Muscle layer of colon (tissue), 2 donors: ENCODE measurements around the gene NYAP1.

Experiments
- H3K27ac ChIP-seq: one replicate; pipeline ENCODE4 v1.7.0; 2013; ENCODE audit warnings: low read depth, mild to moderate bottlenecking, low read length, moderate library complexity
- H3K27me3 ChIP-seq, 2 donors: one replicate each; pipeline ENCODE4 v1.7.0; 2013; ENCODE audit warnings: low read length in 2 of 2, mild to moderate bottlenecking in 2 of 2; ENCODE audit not compliant: insufficient read depth in 2 of 2, control insufficient read depth in 1 of 2
- H3K36me3 ChIP-seq: one replicate; pipeline ENCODE4 v1.7.0; 2013; ENCODE audit warnings: mild to moderate bottlenecking, low read length; ENCODE audit not compliant: insufficient read depth
- H3K4me1 ChIP-seq: one replicate; pipeline ENCODE4 v1.7.0; 2013; ENCODE audit warnings: mild to moderate bottlenecking, low read length; ENCODE audit not compliant: insufficient read depth
- H3K4me3 ChIP-seq, 2 donors: one replicate each; pipeline ENCODE4 v1.7.0; 2013; ENCODE audit warnings: low read length in 2 of 2, low read depth in 1 of 2, mild to moderate bottlenecking in 1 of 2, moderate library complexity in 1 of 2
- H3K9ac ChIP-seq: one replicate; pipeline ENCODE4 v1.7.0; 2013; ENCODE audit warnings: low read length
- H3K9me3 ChIP-seq: one replicate; pipeline ENCODE4 v1.7.0; 2013; ENCODE audit warnings: mild to moderate bottlenecking, low read length
- donor health status: abdominal sarcoma.
- donor health status: Adenocarcinoma of cecum.

The NYAP1 gene

DNA sequence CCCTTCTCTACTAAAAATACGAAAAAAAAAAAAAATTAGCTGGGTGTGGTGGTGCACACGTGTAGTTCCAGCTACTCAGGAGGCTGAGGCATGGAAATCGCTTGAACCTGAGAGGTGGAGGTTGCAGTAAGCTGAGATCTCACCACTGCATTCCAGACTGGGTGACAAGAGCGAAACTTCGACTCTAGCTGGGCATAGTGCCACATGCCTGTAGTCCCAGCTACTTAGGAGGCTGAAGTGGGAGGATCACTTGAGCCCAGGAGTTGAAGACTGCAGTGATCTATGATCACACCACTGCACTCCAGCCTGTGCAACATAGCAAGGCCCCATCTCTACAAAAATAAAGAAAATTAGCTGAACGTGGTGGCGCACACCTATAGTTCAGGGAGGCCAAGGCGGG, 18.4 kb upstream of the NYAP1 start:
- Histone ChIP-seq H3K4me1 (peaks cover 21% of the 10 kb centered on the region), H3K27ac (peak overlapping the region; percentile 12), H3K9me3 (no peaks in the 10 kb centered on the region), H3K27me3 (no peaks in the 10 kb centered on the region), H3K4me3 (no peak overlapping the region), H3K9ac (no peak overlapping the region), H3K36me3 (peaks cover 7% of the 10 kb centered on the region)

DNA sequence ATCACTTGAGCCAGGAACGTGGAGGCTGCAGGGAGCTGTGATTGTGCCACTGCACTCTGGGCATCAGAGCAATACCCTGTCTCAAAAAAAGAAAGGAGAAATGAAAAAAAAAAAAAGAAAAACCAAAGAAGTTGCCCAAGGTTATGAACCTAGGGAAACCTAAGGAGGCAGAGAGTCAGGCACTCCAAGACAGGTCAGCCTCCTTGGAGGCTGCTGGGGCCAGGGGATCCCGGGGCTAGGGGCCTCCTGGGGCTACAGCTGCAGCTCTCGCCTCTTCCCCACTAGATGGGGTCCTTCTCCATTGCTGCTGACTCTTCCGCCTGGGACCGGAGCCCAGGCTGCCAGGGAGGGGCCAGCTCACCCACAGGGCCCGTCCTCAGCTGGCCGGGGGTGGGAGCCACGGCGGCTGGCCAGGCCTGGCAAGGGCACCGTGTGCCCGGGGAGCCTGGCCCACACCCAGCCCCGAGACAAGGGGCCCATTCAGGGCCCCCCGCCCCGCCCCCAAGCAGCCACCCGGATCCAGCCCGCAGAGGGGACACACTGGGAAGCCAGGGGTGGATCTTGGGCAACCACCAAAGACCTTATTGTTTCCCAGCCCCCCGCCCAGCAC, 17.9 kb upstream of the NYAP1 start:
- Histone ChIP-seq H3K27me3 (no peaks in the 10 kb centered on the region), H3K4me1 (peaks cover 21% of the 10 kb centered on the region), H3K9ac (no peak overlapping the region), H3K9me3 (no peaks in the 10 kb centered on the region), H3K36me3 (peaks cover 2% of the 10 kb centered on the region), H3K4me3 (no peak overlapping the region), H3K27ac (peak overlapping the region; percentile 12)

DNA sequence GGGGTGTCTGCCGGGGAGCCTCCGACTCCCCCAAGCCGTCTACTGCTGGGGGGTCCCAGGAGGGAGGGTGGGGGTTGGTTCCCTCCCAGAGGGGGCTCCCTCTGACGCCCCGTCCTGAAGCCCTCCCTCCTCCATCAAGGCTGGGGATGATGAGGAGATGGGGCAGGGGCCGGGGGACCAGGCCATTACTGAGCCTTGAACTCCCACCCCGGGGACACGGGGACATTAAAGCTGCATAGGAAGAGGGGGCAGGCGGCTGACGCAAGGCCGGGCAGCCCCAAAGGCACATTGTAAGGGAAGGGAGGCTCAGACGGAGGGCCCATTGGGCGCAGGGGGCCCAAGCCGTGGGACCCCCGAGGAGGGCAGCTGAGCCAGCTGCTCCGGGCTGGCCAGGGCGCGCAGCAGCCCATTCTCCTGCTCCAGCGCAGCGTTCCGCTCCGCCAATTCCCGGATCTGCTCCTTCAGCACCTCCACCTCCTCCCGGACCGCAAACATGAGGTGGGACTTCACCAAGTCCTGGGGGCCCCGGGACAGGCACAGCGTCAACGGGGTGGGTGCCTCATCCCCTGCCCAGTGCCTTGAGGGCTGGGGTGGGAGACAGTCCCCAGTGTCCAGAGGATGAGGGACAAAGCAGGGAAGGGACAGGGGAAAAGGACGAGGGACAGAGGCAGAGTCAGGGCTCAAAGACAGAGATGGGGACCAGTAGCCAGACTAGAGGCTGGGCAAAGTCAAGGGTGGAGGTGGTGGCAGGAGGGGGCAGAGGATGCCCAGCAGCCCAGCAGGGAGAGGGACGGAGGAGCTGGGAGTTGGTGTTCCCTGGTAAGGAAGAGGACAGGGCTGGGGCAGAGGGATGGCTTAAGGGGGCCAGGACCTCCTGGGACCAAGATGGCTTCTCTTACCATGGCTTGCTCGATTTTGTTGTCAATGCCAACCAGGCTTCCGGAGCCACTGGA, 16.8 kb upstream of the NYAP1 start:
- no peak overlapping the region for H3K9ac ChIP-seq
- H3K9me3 ChIP-seq: no peaks in the 10 kb centered on the region
- no peak overlapping the region for H3K4me3 ChIP-seq
- peak overlapping the region; percentile 44 for H3K27ac ChIP-seq
- peaks cover 21% of the 10 kb centered on the region for H3K4me1 ChIP-seq
- no peaks in the 10 kb centered on the region for H3K36me3 ChIP-seq
- H3K27me3 ChIP-seq: no peaks in the 10 kb centered on the region

DNA sequence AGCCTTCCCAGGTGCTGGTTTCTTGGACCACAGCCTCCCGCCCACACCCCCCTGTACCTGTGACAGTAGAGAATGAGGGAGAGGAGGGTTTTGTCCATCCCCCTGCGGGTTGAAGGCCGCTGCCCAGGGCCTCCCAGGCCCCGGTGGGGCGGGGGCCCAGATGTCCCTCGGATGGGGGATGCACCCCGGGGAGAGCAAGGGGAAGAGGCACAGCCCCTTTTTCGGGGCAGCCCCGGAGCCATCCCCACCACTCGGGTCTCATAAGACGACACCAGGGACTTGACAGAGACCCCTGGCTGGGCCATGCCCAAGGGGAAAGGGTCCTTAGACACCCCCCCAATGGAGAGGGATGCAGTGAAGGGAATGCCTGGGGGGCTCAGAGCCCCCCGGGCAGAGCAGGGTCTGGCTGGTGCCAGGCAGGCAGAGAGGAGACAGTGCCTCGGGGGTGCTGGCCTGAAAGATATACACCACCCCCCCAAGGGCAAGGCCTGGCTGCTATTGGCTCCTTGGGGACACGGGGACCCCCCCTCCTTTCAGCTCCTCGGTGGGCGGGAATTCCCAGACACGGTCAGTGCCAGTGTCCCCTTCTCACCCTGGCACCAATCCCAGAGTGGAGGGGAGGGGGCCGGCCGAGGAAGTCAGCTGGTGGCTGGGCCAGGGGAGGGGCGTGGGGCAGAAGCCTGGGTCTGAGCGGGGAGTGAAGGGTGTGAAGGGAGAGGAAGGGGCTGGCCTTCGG, 15.9 kb upstream of the NYAP1 start:
- Histone ChIP-seq H3K36me3 (no peaks in the 10 kb centered on the region), H3K27me3 (no peaks in the 10 kb centered on the region), H3K9ac (no peak overlapping the region), H3K27ac (no peak overlapping the region), H3K9me3 (no peaks in the 10 kb centered on the region), H3K4me3 (no peak overlapping the region), H3K4me1 (peaks cover 22% of the 10 kb centered on the region)

DNA sequence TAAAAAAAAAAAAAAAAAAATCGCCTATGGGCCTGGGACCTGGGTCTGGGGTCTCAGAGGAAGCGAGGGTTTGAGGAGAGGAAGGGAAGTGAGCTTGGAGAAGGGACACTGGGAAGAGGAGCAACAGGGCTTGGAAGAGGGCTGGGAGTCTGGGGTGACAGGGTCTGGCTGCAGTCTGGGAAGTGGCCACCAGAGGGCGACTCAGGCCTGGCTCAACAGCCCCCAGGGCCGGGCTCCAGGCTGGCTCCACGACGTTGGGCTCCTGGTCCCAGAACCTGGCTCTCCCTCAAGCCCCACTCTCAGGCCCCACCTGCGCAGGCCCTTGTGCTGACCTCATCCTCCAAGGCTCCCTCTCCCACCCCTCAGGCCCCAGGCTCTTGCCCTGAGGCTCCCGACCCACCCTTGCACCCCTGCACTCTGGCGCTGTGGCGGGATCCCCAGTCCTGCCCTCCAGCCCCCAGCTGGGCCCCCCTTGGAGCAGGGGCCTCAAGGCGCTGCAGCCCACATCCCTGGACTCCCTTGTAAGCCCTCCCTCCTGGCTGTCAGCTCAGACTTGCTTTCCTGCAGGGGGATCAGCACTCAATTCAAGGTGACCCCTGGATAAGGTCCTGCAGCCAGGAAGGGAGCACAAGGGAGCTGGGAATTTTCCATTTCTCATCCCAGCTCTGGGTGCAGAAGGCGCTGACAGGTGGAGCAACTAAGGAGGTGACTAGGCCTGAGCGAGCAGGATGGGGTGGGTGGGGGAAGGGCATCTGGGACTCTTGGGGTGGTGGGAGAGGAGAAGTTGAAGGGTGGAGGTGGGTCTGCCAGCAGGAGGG, 14.3 kb upstream of the NYAP1 start:
- Histone ChIP-seq H3K9ac (no peak overlapping the region), H3K4me1 (peaks cover 33% of the 10 kb centered on the region), H3K27me3 (no peaks in the 10 kb centered on the region), H3K36me3 (peaks cover 12% of the 10 kb centered on the region), H3K9me3 (no peaks in the 10 kb centered on the region), H3K27ac (no peak overlapping the region), H3K4me3 (no peak overlapping the region)

DNA sequence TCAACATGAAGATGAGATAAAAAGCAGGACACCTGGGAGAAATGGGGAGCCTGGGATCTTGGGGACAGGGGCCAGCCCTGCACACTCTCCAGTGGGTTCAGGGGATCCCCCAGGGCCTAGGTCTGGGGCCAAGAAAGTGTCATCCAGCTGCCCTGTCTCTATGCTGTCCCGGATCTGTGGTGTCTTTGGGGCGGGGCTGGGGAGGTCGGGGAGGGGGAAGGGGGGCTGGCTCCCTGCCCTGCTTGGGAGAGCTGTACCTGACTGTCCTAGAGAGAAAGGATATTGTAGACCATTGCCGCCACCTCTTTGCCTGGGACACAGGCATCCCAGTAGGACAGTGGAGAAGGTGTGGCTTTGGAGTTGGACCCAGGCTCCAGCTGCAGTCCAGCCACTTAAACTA, 12.7 kb upstream of the NYAP1 start:
- Histone ChIP-seq H3K27ac (no peak overlapping the region), H3K27me3 (no peaks in the 10 kb centered on the region), H3K36me3 (peaks cover 19% of the 10 kb centered on the region)

DNA sequence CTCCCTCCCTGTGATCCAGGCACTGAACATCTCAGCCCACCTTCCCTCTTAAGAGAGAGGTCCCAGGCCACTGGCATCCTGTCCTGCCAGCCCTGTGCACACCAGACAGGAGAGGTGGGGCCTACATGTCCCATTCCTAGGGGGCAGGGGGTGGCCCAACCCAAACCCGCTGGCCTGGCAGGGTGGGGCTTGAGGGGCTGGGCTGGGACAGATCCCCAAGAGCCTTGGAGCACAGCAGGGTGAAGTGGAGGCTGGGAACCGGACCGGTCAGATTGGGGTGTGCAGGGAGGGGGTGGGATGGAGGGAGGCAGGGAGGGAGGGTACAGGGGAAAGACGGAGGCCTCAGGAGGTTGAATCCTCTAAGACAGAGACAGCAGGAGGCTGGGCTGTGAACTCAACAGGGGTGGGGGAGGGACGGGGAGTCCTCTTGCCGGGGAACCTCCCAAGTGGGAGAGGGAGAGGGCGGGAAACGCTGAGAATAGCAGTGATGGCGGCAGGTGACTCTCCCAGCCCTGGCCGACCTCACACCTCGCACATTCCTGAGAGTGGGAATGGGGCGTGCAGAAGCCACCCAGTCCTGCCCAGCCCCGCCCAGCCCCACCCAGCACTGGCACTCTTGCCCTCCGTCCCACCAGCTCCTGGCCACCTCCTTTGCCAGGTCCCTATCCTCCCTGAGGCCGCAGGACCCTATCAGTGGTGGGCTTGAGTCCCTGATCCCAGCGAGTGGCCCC, 11.4 kb upstream of the NYAP1 start:
- no peaks in the 10 kb centered on the region for H3K9me3 ChIP-seq
- H3K4me3 ChIP-seq: no peak overlapping the region
- H3K9ac ChIP-seq: no peak overlapping the region
- H3K36me3 ChIP-seq: peaks cover 19% of the 10 kb centered on the region
- peaks cover 53% of the 10 kb centered on the region for H3K4me1 ChIP-seq
- no peaks in the 10 kb centered on the region for H3K27me3 ChIP-seq
- no peak overlapping the region for H3K27ac ChIP-seq

More for the DNA sequence above, 12.7 kb upstream of the NYAP1 start:
- Histone ChIP-seq H3K9me3 (no peaks in the 10 kb centered on the region), H3K4me1 (peaks cover 41% of the 10 kb centered on the region), H3K4me3 (no peak overlapping the region), H3K9ac (no peak overlapping the region)

DNA sequence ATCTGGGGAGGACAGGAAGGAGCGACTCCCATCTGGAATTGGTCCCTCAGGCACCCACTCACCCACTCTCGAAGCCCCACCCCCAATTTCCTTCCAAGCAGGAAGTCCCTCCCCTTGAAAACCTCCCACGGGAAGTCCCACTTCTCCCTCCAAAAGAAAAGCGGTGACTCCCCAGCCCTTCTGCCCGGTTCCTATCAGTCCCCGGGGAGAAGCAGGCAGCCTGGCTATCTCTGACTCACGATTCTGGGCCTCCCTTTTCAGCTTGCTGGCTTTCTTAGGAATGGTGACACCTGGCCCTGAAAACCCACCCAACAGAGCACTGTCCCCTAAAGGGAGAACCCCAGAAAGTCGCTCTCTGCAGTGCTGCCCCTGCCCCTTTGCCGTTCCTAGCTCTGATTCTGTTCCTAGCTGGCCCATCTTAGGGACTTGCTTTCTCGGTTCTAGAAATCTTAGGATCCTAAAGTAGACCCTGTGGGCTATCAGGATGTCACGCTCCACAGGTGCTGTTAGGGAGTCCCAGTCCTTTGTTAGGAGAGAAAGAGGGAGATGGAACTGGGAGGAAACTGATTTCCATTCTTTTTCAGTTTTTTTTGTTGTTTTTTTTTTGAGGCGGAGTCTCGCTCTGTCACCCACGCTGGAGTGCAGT, 10.8 kb upstream of the NYAP1 start:
- Histone ChIP-seq H3K9ac (no peak overlapping the region), H3K9me3 (no peaks in the 10 kb centered on the region), H3K36me3 (peaks cover 19% of the 10 kb centered on the region), H3K27me3 (no peaks in the 10 kb centered on the region), H3K27ac (no peak overlapping the region), H3K4me1 (peaks cover 50% of the 10 kb centered on the region), H3K4me3 (no peak overlapping the region)

DNA sequence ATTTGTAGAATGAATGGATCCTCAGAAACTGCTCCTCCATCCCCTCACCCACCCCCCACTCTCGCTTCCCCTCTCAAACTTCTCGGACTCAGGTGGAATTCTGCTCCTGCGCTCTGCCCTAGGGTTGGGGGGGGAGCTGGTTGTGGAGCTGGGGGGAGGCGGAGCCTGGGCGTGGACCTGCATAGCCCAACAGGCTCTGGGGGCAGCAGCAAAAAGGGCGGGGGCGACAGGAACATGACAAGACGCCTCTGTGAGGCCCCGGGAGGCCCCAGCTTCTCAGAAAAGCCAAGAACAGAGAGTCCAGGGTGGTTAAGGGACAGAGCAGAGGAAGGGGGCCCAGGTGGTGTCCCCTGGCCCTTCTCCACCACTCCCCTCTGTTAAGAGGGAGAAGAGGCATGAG, 8.2 kb upstream of the NYAP1 start:
- Histone ChIP-seq H3K4me3 (peak overlapping the region in 1 of 2 donors; percentile 82), H3K9ac (peak overlapping the region; percentile 73), H3K4me1 (peaks cover 47% of the 10 kb centered on the region)

DNA sequence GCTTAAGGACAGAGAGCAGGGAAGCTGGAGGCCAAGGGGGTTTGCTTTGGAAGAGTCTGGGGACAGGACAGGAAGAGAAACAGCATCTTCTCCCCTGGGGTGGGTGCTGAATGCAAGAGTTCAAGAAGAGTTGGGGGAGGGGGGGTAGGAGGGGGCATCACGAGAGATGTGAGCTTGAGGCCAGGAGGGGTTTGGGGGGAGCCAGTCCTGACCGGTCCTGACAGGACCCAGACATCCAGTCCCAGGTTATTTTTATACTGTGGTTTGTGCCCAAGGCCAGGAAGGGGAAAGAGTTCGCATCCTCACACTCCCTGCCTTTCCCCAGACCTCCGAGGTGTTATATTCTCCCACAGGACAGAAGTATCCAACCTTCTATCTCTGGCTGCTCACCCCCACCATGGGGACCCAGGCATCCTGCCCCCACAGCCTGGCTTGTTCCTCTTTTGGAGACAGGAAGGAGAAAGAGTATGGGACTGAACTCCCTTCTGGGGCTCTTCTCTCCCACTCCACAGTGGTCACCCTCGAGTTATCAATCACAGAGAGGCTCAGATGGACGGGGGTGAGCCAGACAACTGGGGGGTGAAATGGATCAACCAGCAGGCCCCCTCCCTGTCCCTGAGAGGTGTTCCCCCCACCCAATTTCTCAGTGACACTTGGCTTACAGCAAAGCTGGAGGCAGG, 7.5 kb upstream of the NYAP1 start:
- Histone ChIP-seq H3K36me3 (peaks cover 19% of the 10 kb centered on the region), H3K9ac (peak overlapping the region; percentile 73), H3K27ac (peak overlapping the region; percentile 78), H3K27me3 (no peaks in the 10 kb centered on the region), H3K4me3 (peak overlapping the region; percentile 71 to 82), H3K9me3 (no peaks in the 10 kb centered on the region), H3K4me1 (peaks cover 47% of the 10 kb centered on the region)

More for the DNA sequence above, 8.2 kb upstream of the NYAP1 start:
- Histone ChIP-seq H3K27ac (peak overlapping the region; percentile 78), H3K27me3 (no peaks in the 10 kb centered on the region), H3K36me3 (peaks cover 19% of the 10 kb centered on the region), H3K9me3 (no peaks in the 10 kb centered on the region)
